H7 (cell line): Measurements from ENCODE around the gene KRT33A. TPM values are rescaled to one million over a fixed set of nuclear protein-coding genes. Genes with fewer than 3 reads are reported as not detected.
"Not testable (repeated sequence)": the region's sequence is repeated elsewhere in the genome, so short reads cannot be mapped to it uniquely, and the experiment has no call there.

ENCODE experiments used
- DNase-seq: peaks from one replicate; pipeline ENCODE4 v3.0.0; 2012
- H3K27me3 ChIP-seq: 2 replicates; pipeline ENCODE4 v1.6.0; 2011; ENCODE audit warnings: mild to moderate bottlenecking, low read length; ENCODE audit not compliant: control insufficient read depth, insufficient read depth
- H3K36me3 ChIP-seq: replicated peaks from 2 replicates; pipeline ENCODE4 v1.5.1; 2011; ENCODE audit warnings: low read length; ENCODE audit not compliant: control insufficient read depth, insufficient read depth
- H3K4me3 ChIP-seq: 2 replicates; pipeline ENCODE4 v1.5.1; 2011; ENCODE audit warnings: low read depth, mild to moderate bottlenecking, control low read depth, low read length, moderate library complexity; ENCODE audit not compliant: insufficient read depth
- total RNA-seq: library from RNA; depleted of rRNA; stranded (reverse); fragments of >200 nt; shearing (Covaris generic); gene quantifications from 2 replicates; pipeline ENCODE4 v1.2.3, GENCODE V29; 2014; rRNA removed

KRT33A gene
- total RNA-seq, result not detected in 2 replicates

DNA sequence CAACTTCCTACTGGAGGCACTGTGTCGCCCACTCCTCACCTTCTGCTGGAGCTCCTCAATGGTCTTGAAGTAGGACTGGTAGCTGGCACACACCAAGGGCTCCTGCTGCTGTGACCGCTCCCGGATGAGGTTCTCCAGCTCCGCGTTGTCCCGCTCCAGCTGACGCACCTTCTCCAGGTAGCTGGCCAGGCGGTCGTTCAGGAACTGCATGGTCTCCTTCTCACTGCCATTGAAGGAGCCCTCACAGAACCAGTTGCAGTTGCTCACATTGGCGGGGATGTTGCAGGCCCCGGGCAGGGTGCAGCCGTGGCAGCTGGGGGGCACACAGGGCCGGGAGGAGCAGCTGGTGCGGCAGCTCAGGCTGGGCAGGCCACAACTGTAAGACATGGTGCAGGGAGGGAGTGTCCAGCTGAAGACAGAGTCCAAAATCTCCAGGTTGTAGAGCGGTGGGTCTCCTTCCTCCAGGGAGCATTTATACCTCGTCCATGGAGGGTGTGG lies at the start of gene KRT33A:
Gene KRT33A, minus strand, starts transcription at position 448 of the 498 bp plus-strand sequence. Its CDS starts 61 bp downstream, at position 387.
- not testable (repeated sequence) for H3K36me3 ChIP-seq, H3K27me3 ChIP-seq, DNase-seq, H3K4me3 ChIP-seq

DNA sequence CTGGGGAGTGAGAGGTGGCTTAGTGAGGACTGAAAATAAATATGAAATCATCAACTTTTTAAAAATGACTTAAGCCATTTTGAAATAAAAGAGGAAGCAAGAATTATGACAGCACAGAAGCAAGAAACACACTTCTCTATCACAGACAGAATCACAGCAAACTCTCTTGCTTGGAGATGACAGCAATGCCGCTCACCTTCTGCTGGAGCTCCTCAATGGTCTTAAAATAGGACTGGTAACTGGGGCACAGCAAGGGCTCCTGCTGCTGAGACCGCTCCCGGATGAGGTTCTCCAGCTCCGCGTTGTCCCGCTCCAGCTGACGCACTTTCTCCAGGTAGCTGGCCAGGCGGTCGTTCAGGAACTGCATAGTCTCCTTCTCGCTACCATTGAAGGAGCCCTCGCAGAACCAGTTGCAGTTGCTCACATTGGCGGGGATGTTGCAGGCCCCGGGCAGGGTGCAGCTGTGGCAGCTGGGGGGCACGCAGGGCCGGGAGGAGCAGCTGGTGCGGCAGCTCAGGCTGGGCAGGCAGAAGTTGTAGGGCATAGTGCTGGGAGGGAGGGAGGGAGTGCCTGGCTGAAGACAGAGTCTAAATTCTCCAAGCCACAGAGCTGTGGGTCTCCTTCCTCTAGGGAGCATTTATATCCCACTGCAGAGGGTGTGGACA lies 46.5 kb upstream of the KRT33A start, which contains the start of gene KRT31:
Gene KRT31, minus strand, starts transcription at position 613 of the 665 bp plus-strand sequence. Its CDS starts 69 bp downstream, at position 544.
- no peak within 1 kb of the TSS for H3K4me3 ChIP-seq
- DNase-seq, result no peak
- no peaks in the 10 kb centered on the region for H3K36me3 ChIP-seq
- no peaks in the 10 kb centered on the region for H3K27me3 ChIP-seq

DNA sequence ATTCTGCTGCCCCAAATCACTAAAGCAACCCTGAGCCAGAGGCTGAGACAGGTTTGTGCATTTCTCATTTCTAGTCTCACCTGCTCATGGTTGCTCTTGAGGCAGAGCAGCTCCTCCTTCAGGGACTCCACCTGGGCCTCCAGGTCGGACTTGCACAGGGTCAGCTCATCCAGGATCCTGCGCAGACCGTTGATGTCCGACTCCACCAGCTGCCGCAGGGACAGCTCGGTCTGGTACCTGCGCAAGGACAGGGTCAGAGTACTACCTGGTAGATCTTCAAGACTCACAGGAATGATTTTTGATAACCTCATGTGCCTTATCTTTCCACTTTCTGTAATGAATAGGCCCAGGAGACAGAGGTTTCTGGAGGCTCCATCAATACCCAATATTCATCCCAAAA lies 45.7 kb upstream of the KRT33A start:
- Histone ChIP-seq H3K27me3 (no peaks in the 10 kb centered on the region), H3K36me3 (no peaks in the 10 kb centered on the region), H3K4me3 (no peak overlapping the region)
- DNase-seq, result no peak

DNA sequence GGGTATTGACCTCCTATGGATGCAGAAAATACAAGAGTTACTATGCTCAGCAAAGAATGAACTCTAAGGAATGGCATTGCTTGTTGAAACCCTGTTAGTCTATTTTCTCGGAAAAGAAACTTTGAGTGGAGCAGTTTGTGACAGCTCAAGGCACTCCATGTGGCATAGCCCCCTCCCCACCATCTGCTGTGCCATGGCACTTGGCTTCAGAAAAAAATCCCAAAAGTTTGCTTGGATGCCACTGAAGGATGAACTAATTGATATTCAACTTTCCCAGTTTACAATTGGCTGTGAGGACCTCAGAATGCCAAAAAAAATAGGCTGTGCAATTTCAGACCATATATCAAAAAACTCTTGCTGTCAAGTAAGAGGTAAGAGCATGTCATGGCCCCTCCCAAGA lies 45.0 kb upstream of the KRT33A start:
- Histone ChIP-seq H3K36me3 (no peaks in the 10 kb centered on the region), H3K4me3 (no peak overlapping the region), H3K27me3 (no peaks in the 10 kb centered on the region)

DNA sequence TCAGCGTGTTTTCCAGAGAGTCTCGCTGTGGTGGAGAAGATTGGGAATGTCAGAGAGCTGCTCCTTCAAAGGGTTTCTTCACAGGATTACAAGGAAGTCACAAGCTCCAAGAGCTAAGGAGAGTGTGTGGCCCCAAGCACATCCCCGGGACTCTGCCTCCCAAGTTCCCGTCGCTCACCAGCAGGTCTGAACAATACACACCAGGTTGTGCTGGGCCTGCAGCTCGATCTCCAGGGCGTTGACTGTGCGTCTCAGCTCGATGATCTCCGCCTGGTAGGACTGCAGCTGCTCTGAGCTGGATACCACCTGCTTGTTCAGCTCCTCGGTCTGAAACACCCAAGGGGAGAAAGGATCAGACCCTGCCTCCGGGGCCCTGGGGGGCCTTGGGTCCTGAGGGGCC lies 44.4 kb upstream of the KRT33A start:
- DNase-seq, H3K36me3 ChIP-seq, H3K4me3 ChIP-seq, H3K27me3 ChIP-seq: not testable (repeated sequence)

More for the DNA sequence above, 45.0 kb upstream of the KRT33A start:
- no peak for DNase-seq

DNA sequence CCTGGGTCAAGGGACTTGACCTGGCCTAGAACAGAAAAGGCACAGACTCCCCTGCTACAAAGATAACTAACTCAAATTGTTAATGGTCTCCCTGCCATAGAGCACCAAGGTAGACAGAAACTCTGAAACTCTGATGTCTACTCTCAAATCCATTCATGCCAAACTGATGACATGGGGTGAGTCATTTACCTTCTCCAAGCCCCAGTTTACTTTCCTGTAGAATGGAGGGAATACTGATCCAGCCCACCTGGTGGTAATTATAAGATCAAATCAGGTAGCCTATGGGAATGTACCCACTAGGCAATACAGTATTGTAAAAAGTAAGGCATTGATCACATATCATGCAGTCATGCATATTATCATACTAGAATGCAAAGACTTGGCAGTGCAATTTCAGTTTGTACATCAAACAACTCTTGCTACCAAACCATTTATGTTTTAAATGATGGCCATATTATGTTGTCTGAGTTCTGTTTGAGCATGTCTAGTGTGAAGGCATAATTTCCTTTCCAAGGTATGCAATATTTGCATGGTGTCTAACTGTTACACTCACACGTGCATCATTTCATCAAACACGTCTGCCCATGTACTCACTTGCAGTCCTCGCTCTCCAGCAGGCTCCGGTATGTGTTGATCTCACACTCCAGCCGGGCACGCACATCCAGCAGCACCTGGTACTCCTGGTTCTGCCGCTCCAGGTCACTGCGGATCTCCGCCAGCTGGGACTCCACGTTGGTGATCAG lies 43.8 kb upstream of the KRT33A start:
- Histone ChIP-seq H3K27me3 (no peaks in the 10 kb centered on the region), H3K36me3 (no peaks in the 10 kb centered on the region), H3K4me3 (no peak overlapping the region)
- no peak for DNase-seq

DNA sequence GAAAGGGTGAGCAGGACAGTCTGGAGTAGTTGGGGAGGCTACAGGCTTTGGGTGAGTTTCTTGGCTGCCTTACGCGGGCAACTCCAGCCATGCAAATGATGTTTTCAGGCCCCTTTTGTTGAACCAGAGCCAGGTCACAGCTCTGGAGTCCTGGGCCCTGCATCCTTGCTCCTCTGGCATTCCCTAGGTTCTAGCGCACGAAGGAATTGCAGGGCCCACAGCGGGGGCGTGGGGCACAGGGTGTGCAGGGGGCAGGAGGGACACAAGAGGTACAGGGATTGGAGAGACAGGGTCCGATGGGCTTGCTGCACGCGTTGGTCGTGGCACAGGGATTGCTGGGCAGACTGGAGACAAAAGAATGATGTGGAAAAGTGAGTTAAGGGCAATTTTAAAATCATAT lies 43.2 kb upstream of the KRT33A start:
- no peaks in the 10 kb centered on the region for H3K27me3 ChIP-seq
- no peak overlapping the region for H3K4me3 ChIP-seq
- no peak for DNase-seq
- no peaks in the 10 kb centered on the region for H3K36me3 ChIP-seq

DNA sequence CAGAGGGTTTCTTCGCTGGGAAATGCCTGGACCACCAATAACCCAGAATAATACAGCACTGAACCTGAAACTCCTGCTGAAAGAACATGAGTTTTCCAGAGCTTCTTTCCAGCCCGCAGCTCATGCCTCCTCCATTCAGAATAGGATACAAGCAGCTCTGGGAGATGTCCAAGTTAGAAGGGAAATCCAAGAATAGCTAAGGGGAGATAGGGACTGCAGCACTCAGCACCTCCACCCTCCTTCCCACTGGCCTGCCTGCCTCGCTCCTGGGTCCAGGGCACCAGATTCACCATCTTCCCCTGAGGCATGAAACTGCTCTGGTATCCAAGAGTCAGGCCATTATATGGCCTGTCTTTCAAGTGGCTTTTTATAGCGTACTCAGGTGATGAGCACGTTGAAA lies 42.7 kb upstream of the KRT33A start:
- no peak for DNase-seq
- no peaks in the 10 kb centered on the region for H3K36me3 ChIP-seq
- H3K4me3 ChIP-seq, result no peak overlapping the region
- H3K27me3 ChIP-seq, result no peaks in the 10 kb centered on the region

DNA sequence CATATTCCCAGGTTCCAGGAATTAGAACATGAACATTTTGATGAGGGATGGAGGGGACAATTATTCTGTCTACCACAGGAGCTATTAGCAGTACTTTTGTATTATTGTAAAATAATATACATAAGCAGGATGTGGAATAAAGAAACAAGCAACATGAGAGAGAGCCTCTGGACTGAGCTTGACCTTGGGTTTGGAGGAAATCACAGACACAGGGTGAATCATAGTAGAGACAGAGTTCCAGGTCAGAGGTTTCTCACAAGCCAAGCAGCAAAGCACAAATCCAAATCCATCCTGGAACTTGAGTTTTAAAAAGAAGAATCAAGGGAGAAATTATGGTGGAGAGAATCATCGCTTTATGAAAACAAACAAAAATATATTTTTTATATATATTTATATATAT lies 41.6 kb upstream of the KRT33A start:
- no peak overlapping the region for H3K4me3 ChIP-seq
- no peaks in the 10 kb centered on the region for H3K27me3 ChIP-seq
- no peak for DNase-seq
- H3K36me3 ChIP-seq, result no peaks in the 10 kb centered on the region

DNA sequence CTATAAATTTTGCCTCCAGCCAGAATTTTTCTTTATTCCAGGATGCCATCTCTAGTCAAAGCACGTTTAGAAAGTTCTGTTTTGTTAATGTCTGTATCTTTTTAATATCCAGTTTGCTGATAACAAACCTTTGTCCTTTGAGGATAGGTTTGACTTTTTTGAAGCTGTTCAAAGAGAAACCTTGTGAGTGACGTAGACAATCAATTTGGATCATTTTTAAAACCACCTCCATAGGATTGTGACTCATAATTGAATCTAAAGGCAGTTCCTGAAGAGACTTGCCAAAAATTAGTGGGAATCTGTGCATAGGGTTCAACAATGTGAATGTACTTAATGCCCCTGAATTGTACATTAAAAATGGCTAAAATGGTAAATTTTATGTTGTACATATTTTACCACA lies 40.9 kb upstream of the KRT33A start:
- no peaks in the 10 kb centered on the region for H3K36me3 ChIP-seq
- H3K27me3 ChIP-seq, result no peaks in the 10 kb centered on the region
- H3K4me3 ChIP-seq, result no peak overlapping the region
- no peak for DNase-seq

DNA sequence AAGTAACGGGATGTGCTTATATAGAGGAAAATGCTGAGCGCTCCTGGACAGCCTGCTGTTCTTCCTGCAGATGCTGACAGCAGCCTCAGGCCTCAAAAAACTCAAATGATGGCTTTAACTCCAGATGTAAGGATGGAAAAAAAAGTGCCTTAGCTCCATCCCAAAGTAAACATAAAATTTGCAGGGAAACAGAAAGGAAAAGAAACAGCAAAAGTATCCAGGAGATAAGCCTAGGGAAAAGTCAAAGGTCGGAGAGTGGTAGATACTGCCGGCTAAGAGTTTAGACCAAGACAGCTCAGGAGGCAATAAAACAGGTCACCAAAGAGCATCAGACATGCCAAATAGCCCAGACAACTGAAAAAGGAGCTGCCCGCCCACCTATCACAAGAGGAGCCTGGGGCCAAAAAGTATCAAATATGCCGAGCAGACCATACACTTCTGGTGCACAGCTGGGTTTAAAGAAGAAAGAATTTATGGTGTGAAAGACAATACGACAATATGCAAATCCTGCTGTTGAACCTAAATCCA lies 39.8 kb upstream of the KRT33A start:
- H3K36me3 ChIP-seq, result no peaks in the 10 kb centered on the region
- H3K27me3 ChIP-seq, result no peaks in the 10 kb centered on the region
- no peak overlapping the region for H3K4me3 ChIP-seq
- no peak for DNase-seq

DNA sequence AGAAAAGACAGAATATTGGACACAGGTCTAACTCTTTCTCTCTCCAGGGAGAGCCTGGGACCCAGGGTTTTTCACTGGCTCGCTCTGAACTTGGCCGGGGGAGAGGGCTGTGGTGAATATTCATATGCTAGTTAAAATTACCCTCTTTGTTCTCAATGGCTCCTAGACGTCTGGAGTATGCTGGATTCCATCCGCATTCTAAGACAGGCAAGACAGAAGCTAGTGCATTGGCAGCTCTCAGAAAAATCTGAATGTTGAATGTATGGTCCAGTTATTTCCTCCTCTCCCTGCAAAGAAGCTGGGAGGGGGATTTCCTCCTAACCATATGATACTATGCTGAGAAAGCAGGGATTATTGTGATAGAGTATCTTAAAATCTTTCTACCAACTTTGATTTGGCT lies 37.0 kb upstream of the KRT33A start:
- no peaks in the 10 kb centered on the region for H3K36me3 ChIP-seq
- no peak for DNase-seq
- H3K4me3 ChIP-seq, result no peak overlapping the region
- no peaks in the 10 kb centered on the region for H3K27me3 ChIP-seq

DNA sequence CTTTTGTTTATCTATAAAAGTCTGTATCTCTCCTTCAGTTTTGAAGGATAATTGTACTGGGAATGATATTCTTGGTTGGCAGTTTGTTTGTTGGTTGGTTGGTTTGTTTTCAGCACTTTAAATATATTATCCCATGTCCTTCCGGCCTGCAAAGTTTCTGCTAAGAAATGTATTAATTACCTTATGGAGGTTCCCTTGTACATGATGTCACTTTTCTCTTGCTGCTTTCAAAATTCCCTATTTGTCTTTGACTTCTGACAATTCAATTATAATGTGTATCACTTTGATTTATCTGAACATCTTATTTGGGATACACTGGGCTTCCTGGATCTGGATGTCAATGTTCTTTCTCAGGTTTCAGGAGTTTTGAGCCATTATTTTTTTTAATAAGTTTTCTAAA lies 35.6 kb upstream of the KRT33A start:
- Histone ChIP-seq H3K4me3 (no peak overlapping the region), H3K27me3 (no peaks in the 10 kb centered on the region)
- no peak for DNase-seq

DNA sequence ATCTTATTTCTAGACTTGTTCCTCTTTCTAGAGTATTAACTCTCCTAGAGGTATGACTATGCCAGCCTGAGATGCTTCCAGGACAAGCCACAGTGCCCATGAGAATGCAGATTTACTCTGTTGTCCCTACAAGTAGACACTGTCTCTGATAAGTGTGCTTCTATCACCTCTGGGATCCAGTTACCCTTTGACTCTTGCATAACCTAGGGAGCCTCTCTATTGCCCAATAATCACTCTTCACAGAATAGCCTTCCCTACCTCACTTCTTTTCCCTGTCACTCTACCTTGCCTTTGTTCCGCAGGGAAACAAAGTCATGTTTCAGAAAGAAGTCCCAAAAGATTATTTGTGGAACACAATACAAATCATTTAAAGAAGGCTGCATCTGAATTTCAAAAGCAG lies 33.1 kb upstream of the KRT33A start:
- no peak for DNase-seq
- no peak overlapping the region for H3K4me3 ChIP-seq
- H3K36me3 ChIP-seq, result no peaks in the 10 kb centered on the region
- H3K27me3 ChIP-seq, result no peaks in the 10 kb centered on the region

More for the DNA sequence above, 35.6 kb upstream of the KRT33A start:
- no peaks in the 10 kb centered on the region for H3K36me3 ChIP-seq

DNA sequence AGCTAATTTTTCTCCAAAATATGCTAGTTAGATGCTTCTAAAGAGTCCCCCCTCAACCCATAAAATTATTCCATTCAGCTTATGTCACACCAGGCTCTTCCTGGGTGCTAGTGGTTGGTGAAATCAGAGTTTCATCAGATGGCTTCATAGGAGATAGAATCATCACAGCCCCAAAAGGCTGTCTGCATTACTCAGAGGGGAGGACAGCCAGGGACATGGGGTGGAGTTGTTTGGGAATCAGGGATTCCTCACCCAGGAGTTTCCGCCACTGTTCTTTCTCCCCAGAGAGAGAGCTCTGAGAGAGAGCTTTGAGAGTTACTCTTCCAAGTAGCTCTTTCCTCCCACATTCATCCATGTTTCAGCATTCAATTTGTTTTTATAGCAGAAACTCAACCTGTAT lies 31.8 kb upstream of the KRT33A start:
- H3K36me3 ChIP-seq, result no peaks in the 10 kb centered on the region

More for the DNA sequence above, 31.8 kb upstream of the KRT33A start:
- DNase-seq, result no peak
- H3K4me3 ChIP-seq, result no peak overlapping the region
- H3K27me3 ChIP-seq, result no peaks in the 10 kb centered on the region
